Epithelial cell of proximal tubule (primary cell): ENCODE data around the gene PRSS2. TPM values are rescaled to one million over a fixed set of nuclear protein-coding genes. Genes with fewer than 3 reads are reported as not detected.

Experiments used
- DNase-seq: peaks from one replicate; pipeline ENCODE4 v3.0.0-alpha.2; 2011; ENCODE audit warnings: low read depth
- H3K4me3 ChIP-seq: 2 replicates; pipeline ENCODE4 v1.5.1; 2011; ENCODE audit warnings: low read depth, mild to moderate bottlenecking, low read length
- CTCF ChIP-seq: conservative IDR thresholded peaks from 2 replicates; pipeline ENCODE4 v1.5.1; 2012; ENCODE audit warnings: low read depth, mild to moderate bottlenecking, low read length
- total RNA-seq: library from RNA; depleted of rRNA; stranded (reverse); fragments of >200 nt; gene quantifications from 2 replicates; pipeline ENCODE4 v1.2.3, GENCODE V29; 2015

The PRSS2 gene
- total RNA-seq, 1 donor from 2014 or later: not detected

- no peak for DNase-seq
- no peak overlapping the region for H3K4me3 ChIP-seq
- no peak for TF ChIP-seq CTCF
Measured at GRCh38 chr7:142815134-142815533, 44.4 kb downstream of the PRSS2 start.

GRCh38 chr7:142817506-142817905, 46.7 kb downstream of the PRSS2 start:
- no peak for DNase-seq
- no peak for TF ChIP-seq CTCF
- H3K4me3 ChIP-seq: no peak overlapping the region

- H3K4me3 ChIP-seq: no peak overlapping the region
- no peak for TF ChIP-seq CTCF
- DNase-seq: no peak
Measured at GRCh38 chr7:142819530-142819929, 48.8 kb downstream of the PRSS2 start.

- DNase-seq: no peak
- TF ChIP-seq CTCF: no peak
- H3K4me3 ChIP-seq: no peak overlapping the region
Measured at GRCh38 chr7:142822714-142823113, 51.9 kb downstream of the PRSS2 start.

Other genes with a start within 250 kb of the PRSS2 start
- 0.87 TPM in 1 of 2 replicates, not detected in the other for gene PRSS1, start 21.5 kb upstream of the PRSS2 start, total RNA-seq
- 0.75 and 3.3 TPM in 2 replicates for gene EPHB6, start 84.1 kb downstream of the PRSS2 start, total RNA-seq
- 0.06 and 0.29 TPM in 2 replicates for gene TRPV6, start 114.8 kb downstream of the PRSS2 start, total RNA-seq
- not detected in 2 replicates for gene TRPV5, start 162.8 kb downstream of the PRSS2 start, total RNA-seq
- not detected in 2 replicates for gene LLCFC1, start 168.5 kb downstream of the PRSS2 start, total RNA-seq
- gene KEL, start 191.4 kb downstream of the PRSS2 start, total RNA-seq: 0.12 TPM in 1 of 2 replicates, not detected in the other